SK-N-DZ (cell line): Measurements from ENCODE around the gene RFLNA.

ENCODE experiments used
- DNase-seq: peaks from one replicate; pipeline ENCODE4 v3.0.0-alpha.2; 2015; ENCODE audit warnings: low spot score
- small RNA-seq, 2 experiments: library from RNA; depleted of rRNA; stranded (forward); fragments of <200 nt; gene quantifications; one replicate each; pipeline ENCODE3, GENCODE V24; 2014

The RFLNA gene

DNA sequence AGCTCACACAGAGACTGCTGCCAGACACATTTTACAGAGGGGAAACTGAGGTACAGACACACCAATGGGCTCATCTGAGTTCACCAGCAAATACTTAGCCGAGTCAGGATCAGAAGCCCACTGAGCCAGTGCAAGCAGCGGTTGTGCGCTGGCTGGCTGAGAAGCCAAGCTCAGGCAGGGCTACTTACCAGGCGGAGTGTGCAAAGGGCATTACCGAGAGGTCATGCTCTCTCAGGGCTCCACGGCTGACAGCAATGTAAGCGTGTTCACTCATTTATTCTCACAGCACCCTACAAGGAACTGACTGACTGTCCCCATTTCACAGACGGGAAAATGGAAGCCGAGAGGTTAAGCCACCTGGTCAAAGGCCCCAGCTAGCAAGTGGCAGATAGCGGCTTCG lies 63.7 kb downstream of the RFLNA start:
- DNase-seq, result no peak

DNA sequence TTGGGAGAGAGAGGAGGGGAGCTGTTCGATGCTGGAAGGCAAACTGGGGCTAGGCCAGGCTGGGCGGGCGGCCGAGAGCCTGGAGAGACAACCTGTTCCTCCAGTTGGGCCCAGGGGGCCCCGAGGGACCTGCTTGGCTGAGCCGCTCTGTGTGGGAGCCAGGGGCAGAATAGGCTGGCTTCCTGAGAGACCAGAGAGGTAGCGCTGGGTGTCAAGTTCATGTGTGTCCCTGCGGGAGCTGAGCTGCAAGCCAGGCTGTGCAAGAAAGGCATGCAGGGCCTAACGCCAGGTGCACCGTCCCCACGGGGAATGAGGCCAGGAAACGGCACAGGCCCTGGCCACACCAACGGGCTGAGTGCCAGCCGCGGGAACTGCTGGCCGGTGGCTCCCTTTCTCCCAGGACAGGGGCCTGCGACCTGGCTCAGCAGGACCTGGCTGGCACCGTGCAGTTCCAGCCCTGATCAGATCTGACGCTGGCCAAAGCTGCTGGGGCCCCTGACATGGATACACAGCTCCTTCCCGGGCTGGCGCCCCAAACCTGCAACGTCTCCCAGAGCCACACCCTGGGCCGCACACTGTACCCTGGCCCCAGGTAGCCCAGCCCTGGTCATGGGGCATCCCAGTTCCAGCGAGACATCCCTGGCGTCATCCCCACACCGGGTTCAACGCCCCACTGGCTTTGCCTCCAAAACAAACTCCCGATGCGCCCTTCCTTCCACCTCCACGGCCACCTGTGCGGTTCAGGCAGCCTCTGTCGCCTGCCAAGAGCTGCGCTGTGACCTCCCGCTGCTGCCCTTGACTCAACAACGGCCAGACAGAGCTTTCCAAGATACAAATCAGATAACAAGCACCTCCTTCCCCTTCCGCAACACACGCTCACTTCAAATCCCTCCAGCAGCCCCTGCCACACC lies 65.0 kb downstream of the RFLNA start:
- DNase-seq, result peak; percentile 33

DNA sequence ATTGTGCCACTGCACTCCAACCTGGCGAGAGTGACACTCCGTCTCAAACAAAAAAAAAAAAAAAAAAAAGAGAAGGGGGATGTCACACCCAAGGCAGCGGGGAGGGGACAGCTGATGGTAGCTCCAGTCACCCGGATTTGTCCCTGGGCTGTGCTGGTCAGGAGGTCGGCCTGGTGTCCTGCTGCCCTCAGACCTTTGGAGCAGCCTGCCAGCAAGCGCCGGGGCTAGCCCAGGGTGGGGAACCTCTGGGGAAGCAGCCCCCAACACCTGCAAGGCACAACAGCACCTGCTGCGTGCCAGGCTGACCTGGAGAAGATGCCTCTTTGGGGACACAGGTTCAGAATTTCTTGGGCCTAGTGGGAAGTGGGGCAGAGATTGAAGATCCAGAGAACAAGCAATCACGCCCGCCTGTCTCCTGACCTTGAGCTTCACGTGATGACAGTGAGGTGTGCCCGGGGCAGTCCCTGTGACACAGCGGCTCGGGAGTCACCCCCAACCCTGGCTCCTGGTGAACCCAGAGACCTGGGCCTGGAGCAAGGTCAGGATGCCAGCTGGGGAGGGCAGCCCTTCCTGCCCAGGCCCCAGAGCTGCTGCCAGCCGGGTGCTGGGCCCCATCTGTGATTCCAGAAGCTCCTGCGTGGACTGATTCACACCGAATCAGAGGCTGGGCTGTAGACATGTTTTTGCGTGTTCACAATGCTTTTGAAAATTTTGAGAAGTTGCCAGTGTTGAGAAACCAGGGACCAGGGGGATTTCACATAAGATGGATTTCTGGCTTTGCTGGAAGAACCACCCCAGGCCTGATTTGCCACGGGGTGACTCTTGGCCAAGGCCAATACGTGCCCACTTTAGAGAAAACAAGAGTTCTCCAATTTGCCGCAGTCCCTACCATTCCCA lies 66.4 kb downstream of the RFLNA start:
- no peak for DNase-seq

DNA sequence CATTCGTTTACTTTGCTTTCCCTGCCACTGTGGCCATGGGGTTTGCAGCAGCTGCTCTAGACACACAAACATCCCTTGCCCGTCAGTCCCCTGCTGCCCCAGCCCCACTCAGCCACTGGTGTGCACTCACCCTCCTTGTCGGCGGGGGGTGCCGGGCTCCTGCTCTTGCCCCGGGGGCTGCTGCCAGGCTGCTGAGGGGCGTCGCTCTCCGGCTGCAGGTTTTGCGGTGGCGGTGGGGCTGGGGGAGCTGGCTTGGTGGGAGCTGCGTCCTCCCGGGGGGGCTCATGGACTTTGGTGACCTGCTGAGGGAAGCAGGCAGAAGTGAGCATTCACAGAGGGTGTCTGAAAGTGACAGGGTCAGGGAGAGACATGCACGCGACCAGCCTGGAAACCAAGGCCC lies 67.1 kb downstream of the RFLNA start:
- DNase-seq, result no peak

DNA sequence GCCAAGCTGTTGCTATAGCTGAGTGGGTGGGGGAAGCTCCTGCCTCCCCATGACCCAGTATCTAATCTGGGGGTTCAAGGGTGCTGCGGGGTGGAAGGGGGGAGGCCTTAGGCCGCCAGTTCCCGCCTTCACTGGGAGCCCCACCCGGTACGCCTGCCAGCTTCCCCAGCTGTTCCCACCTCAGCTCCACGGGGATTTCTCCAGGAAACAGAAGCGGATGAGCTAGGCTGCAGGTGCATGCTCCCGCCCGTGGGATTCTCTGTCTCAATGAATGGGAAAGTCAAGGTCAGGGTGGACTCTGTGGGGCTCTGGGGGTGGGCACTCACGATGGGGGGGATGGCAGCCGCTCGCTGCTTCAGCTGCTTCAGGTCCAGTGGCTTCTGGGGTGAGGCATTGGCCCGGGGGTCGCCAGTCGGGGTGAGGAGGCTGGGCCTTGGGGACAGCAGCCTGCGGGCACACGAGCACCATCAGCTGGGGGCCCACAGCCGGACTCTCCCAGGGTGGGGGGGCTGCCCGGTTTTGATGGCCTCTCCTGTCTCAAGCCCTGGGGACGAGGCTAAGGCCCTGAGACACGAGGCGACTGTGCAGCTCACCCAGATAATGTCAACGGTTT lies 68.6 kb downstream of the RFLNA start:
- DNase-seq, result no peak

DNA sequence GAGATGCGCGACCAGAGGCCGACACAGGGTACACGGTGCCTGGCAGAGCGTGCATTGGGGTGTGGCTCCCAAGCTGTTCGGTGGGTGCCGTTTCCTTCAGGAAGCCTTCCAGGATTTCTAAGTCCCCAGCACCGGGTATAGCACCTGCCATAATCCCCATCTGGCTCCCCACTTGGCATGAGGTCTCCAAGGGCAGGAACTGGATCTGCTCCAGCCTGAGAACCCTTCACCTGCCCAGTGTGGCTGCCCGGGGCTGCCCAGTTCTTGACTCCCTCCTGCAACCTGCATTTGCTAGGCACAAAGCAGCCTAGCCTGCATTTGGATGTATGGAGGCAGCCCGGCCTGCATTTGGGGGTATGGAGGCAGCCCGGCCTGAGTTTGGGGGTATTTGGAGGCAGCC lies 69.7 kb downstream of the RFLNA start:
- no peak for DNase-seq

Small RNAs within 50 kb of the gene (small RNA-seq; reads per million reads assigned to genes)
- 0 reads per million in 2 experiments for gene MIR6880
